ENCODE results near the gene IFITM10. TPM values are rescaled to one million over a fixed set of nuclear protein-coding genes. Genes with fewer than 3 reads are reported as not detected.

Gene IFITM10
- total RNA-seq, 2 experiments from 2014 or later: 0.27 to 0.29 TPM

DNA sequence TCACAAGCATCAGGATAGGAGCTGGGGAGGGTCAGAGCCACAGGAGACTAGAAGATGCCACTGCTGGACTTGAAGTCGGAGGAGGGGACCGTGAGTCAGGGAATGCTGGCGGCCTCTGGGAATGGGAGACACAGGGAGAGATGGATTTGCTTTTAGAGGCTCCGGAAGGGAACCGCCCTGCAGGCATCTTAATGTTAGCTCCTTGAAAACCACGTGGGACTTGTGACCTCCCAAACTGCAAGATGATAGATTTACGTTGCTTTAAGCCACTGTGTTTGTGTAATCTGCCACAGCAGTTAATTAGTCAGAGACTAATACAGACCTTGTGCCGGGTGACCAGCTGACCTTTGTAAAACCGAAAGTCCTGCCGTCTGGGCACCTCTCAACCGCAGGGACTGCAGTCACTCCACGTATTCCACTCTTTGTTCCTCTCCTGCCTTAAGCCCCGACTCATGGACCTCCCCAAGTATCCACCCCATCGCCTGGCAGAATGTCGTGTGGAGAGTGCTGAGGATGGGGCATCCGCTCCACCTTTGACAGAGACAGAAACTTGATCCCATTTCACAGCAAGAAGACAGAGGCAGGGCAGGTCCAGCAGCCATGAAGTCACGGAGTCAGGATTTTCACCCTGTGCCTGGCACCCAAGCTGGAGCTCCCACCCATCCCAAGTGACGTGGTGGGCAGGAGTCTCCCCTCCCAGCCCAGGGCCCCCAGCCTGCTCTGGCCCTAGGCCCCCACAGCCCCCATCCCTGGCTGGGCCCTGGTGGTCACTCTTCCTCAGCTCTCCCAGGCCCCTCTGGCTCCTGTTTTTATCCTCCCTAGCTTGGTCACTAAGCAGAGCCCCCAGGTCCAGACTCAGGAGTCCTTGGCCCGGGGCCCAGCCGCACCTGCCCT lies 32.7 kb upstream of the IFITM10 start:
- no peak for DNase-seq
- Mint-ChIP-seq H3K27me3 (peaks cover 2% of the 10 kb centered on the region), H3K27ac (no peak overlapping the region), H3K9me3 (no peaks in the 10 kb centered on the region), H3K4me3 (no peak overlapping the region), H3K4me1 (ENCODE audit: low read depth) (no peaks in the 10 kb centered on the region), H3K36me3 (no peaks in the 10 kb centered on the region)
- POLR2A ChIA-PET: no interaction called here
- CTCF ChIA-PET: no interaction called here
- intact Hi-C loops (cut with micrococcal nuclease): no loop called here

DNA sequence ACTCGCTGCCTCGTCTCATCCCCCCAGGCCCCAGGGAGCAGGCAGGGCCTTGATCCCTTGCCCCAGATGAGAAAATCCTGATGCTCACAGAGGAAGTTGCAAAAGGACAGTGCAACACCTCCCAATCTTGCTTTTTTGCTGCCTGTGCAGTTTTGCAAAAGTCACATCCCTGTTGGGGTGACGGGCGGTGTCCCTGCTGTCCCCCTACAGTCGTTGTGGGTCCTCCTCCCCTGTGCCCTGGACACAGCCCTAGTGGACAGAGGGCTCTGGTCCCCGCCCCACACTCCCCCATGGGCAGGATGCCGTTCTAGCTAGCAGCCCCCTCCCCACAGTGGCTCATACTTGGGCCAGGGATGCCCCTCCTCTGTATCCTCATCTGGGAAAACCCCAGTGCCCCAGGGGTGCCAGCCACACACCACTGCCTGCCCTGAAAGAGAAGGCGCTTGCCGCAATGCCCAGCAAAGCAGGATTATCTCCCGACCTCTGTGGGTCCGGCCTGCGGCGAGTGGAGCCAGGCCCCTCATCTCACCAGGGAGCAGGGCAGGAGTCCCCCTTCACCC lies 31.7 kb upstream of the IFITM10 start:
- Mint-ChIP-seq H3K9me3 (no peaks in the 10 kb centered on the region), H3K27me3 (peaks cover 2% of the 10 kb centered on the region), H3K36me3 (no peaks in the 10 kb centered on the region), H3K4me1 (ENCODE audit: low read depth) (no peaks in the 10 kb centered on the region), H3K27ac (no peak overlapping the region), H3K4me3 (no peak overlapping the region)
- ChIA-PET POLR2A (no interaction called here), CTCF (no interaction called here)
- intact Hi-C loops (cut with micrococcal nuclease): no loop called here
- DNase-seq: no peak

DNA sequence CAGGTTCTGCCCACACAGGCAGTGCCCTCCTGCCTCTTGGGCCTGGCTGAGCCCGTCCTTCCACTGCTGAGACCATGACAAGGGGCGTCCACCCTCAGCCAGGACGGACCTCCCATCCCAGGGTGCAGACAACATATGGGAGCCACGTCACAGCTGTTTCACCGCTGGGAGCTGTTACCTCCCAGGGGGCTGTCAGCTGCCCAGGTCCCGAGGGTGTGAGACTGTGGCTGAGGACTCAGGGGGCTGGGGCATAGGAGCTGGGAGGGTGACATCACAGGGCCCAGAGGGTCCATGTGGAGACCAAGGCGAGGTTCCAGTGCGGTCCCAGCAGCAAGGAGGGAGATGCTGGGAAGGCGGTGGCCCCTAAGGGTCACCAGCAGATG lies 31.2 kb upstream of the IFITM10 start:
- H3K9me3 Mint-ChIP-seq: no peaks in the 10 kb centered on the region
- H3K4me1 Mint-ChIP-seq (ENCODE audit: low read depth): no peaks in the 10 kb centered on the region
- POLR2A ChIA-PET: no interaction called here
- no peak for DNase-seq
- no peak overlapping the region for H3K27ac Mint-ChIP-seq
- H3K27me3 Mint-ChIP-seq: peaks cover 2% of the 10 kb centered on the region
- intact Hi-C loops (cut with micrococcal nuclease): no loop called here
- H3K4me3 Mint-ChIP-seq: no peak overlapping the region
- H3K36me3 Mint-ChIP-seq: no peaks in the 10 kb centered on the region
- CTCF ChIA-PET: interaction anchor here (1.3 kb wide), 1 partner anchor 18 kb away, joined by 3 read pairs; the partner anchor contains the start of gene CTSD

DNA sequence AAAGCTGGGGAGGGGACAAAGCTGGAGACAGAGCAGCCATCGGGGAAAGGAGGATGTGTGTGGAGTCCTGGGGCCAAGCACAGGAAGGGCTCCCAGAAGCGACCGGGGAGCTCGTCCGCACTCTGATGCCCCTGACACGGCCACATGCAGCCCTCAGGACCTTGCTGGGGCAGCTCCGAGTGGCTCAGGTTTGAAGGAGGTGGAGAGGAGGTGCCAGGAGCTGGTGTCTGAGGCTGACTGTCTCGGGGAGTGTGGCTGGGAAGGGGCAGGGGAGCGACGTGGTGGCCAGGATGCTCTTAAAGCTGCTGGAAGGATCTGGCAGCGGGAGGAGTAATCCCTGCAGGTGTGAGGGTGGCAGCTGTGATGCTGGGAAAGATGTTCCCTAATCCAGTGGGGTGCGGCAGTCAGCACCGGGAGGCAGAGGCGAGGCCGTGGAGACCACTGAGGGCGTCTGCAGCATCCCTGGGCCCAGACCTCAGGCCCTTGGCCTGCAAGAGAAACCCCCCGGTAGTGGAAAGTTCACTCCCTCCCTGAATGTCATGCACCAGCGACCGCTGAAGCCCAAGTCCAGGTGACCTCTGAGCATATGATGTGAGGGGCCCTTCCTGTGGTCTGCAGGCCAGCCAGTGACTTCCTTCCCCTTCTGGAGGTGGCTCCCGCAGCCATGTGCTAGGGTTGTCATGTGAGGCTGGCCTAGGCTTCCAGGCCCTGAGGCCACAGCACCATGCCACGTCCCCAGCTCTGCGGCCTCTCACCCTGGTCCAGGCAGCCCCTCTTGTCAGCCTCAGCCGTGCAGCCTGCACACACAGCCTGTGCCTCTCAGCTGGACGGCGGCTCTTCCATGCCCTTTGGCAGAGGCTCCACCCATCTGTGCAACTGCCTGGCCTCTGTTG lies 30.6 kb upstream of the IFITM10 start:
- Mint-ChIP-seq H3K9me3 (no peaks in the 10 kb centered on the region), H3K27ac (no peak overlapping the region), H3K27me3 (peaks cover 2% of the 10 kb centered on the region), H3K4me3 (no peak overlapping the region), H3K4me1 (ENCODE audit: low read depth) (no peaks in the 10 kb centered on the region), H3K36me3 (no peaks in the 10 kb centered on the region)
- intact Hi-C loops (cut with micrococcal nuclease): no loop called here
- ChIA-PET CTCF (interaction anchor here (1.3 kb wide), 1 partner anchor 17 kb away, joined by 3 read pairs; the partner anchor contains the start of gene CTSD), POLR2A (no interaction called here)
- DNase-seq: no peak

DNA sequence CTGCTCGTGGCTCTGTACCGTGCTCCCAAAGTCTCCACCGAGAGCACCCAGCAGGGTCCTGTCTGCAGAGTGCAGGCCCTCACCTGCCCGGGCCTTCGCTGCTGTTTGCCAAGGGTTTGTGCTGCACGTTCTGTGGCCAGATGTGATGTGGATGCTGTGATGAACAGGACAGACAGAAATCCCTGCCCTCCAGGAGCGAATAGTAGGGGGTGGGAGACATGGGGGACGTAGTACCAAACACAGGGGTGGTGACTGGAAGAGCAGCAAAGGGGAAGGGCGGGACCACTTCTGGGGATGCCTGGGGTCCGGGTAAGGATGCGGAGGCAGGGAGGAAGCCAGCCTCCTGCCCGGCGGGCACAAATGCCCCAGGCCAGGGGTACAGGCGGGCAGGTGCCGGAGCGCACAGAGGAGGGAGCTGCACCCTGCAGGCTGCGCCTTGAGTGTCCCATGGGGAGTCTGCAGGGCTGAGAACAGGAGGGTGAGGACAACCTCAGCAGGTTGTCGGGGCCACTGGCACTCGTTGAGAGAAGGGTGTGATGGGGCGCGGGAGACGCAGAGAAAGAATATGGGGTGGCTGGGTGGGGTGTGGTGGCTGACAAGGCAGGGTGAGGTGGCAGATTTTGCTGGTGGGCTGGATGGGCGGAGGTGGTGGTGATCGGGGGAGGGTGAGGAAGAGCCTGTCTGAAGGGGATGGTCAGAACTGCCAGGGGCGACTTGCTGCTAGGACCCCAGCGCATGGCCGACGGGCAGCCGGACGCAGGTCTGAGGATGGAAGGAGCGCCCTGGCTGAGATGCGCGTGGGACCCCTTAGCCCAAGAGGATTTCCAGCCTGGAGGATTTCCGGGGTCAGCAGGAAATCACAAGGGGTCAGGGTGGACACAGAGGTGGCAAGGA lies 29.7 kb upstream of the IFITM10 start:
- Mint-ChIP-seq H3K4me1 (ENCODE audit: low read depth) (no peaks in the 10 kb centered on the region), H3K27me3 (peaks cover 2% of the 10 kb centered on the region), H3K27ac (no peak overlapping the region), H3K9me3 (no peaks in the 10 kb centered on the region), H3K4me3 (no peak overlapping the region), H3K36me3 (no peaks in the 10 kb centered on the region)
- CTCF ChIA-PET: interaction anchor here (1.3 kb wide), 1 partner anchor 16 kb away, joined by 3 read pairs; the partner anchor contains the start of gene CTSD
- no peak for DNase-seq
- intact Hi-C loops (cut with micrococcal nuclease): no loop called here
- POLR2A ChIA-PET: no interaction called here

DNA sequence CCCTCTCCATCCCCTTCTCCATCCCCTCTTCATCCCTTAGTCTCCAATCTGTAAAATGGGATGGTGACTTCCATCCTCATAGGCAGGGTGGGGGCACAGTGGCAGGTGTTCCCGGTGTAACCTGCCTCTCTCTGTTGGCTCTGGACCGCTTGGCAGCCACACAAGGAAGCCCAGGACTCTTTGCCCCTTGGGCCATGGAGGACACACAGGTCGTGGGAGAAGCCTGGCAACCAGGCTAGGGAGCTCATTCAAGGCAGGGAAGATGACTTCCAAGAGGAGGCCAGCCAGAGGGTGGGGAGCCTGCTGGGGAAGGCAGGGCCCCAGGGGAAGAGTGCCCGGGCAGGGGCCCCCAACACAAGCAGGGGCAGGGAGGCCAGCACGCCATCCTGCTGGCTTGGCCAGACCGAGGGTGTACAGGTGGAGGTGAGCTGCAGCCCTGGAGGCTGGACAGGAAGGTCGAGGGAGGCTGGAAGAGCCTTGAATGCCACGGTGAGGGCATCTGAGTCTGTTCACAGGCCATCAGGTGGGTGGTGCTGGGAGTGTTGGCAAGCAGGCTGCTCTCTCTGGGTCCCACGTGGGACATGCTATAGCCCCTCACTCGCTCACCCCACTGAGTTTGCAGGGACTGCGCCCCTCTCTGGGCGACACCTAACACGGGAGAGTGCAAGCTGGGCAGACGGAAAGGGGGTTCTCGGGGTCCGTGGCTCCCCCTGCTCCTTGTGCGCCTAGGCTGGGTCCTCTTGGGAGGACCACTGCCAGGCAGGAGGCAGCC lies 28.8 kb upstream of the IFITM10 start:
- Mint-ChIP-seq H3K27ac (no peak overlapping the region), H3K27me3 (peaks cover 2% of the 10 kb centered on the region), H3K36me3 (no peaks in the 10 kb centered on the region), H3K4me3 (no peak overlapping the region), H3K9me3 (no peaks in the 10 kb centered on the region), H3K4me1 (ENCODE audit: low read depth) (no peaks in the 10 kb centered on the region)
- CTCF ChIA-PET: interaction anchor here (0.6 kb wide), 2 partner anchors 55 to 662 kb away, joined by 3 read pairs; no protein-coding TSS in a partner anchor
- intact Hi-C loops (cut with micrococcal nuclease): no loop called here
- no peak for DNase-seq
- POLR2A ChIA-PET: no interaction called here

DNA sequence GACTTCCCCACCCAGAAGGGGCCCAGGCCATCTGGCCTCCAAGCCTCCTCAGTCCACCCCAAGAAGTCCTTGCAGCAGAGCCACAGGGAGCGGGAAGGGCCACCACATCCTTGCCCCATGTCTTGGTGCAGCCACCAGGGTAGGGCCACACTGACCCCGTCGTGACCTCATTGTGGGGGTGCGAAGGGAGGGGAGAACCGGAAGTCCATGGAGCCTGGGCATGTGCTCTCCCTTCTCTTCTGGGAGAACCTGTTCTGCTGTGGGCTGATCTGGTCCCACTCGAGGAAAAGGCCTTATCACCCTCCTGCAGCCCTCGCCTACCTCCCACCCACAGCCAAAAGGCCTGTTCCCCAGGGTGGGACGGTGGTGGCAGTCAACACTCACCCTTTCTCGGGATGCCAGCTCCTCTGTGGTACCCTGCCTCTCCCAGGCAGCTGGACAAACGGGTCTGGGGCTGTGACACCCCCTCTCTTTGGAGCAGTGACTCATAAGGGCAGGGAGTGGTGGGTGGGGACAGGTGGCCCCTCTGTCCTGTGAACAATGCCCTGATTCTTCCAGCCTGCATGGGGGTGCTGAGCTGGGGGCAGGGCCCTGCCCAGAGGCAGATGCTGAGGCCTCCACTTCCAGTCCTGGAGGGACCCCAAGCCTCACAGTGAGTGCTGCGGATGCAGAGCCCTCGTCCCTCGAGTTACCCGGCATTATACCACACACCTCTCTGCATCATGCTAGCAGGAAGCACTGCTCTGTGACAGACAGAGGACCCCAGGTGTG lies 27.9 kb upstream of the IFITM10 start:
- DNase-seq: no peak
- Mint-ChIP-seq H3K4me1 (ENCODE audit: low read depth) (peaks cover 3% of the 10 kb centered on the region), H3K36me3 (no peaks in the 10 kb centered on the region), H3K27me3 (peaks cover 2% of the 10 kb centered on the region), H3K4me3 (no peak overlapping the region), H3K9me3 (no peaks in the 10 kb centered on the region), H3K27ac (no peak overlapping the region)
- CTCF ChIA-PET: interaction anchor here (0.6 to 1.2 kb wide), 2 partner anchors 58 to 663 kb away, joined by 3 to 4 read pairs; no protein-coding TSS in a partner anchor
- POLR2A ChIA-PET: no interaction called here
- intact Hi-C loops (cut with micrococcal nuclease): no loop called here

DNA sequence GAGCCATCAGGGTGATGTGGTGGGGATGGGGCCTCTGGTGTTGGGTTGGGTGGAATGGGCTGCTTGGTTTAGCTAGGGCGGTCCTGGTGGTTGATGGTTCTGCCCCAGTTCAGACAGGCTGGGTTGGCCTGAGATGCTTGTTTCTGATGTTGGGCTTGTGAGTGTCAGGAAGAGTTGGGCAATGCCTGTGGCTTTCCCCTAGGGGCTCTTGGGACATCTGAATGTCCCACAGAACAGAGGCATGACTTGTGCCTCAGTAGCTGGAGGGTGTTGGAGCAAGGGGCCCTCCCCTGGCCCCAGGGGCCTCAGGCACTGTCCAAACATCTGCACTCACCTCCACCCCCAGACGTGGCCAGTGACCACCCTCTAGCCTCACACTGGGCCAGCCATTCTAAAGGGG lies 27.3 kb upstream of the IFITM10 start:
- Mint-ChIP-seq H3K9me3 (no peaks in the 10 kb centered on the region), H3K4me1 (ENCODE audit: low read depth) (peaks cover 6% of the 10 kb centered on the region), H3K27ac (no peak overlapping the region), H3K4me3 (no peak overlapping the region), H3K27me3 (peaks cover 2% of the 10 kb centered on the region), H3K36me3 (no peaks in the 10 kb centered on the region)
- CTCF ChIA-PET: interaction anchor here (1.2 kb wide), 1 partner anchor 59 kb away, joined by 4 read pairs; no protein-coding TSS in a partner anchor
- no peak for DNase-seq
- POLR2A ChIA-PET: no interaction called here
- intact Hi-C loops (cut with micrococcal nuclease): no loop called here

DNA sequence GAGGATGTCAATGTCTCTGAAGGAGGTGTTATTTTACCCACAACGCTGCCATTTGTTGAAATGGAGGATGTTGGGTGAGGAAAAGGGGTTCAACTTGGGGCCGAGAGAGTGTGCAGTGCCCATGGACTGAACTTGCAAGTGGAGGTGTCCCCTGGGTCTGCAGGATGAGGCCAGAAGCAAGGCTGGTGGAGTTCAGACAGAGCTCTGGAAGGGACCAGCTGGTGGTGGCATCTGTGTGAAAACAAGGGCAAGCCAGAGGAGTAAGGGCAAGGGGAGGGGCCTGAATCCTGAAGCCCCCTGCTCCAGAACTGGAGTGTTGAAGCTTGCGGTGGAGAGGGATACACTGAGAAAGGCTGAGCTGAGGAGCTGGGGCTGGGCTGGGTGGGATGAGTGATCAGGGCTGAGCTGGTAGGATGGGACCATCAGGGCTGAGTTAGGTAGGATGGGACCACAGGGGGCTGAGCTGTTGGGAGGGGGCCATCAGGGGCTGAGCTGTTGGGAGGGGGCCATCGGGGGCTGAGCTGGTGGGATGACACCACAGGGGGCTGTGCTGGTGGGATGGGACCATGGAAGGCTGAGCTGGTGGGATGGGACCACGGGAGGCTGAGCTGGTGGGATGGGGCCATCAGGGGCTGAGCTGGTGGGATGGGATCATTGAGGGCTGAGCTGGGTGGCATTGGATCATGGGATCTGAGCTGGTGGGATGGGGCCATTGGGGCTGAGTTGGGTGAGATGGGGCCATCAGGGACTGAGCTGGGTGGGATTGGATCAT lies 26.7 kb upstream of the IFITM10 start:
- Mint-ChIP-seq H3K9me3 (no peaks in the 10 kb centered on the region), H3K4me1 (ENCODE audit: low read depth) (peaks cover 12% of the 10 kb centered on the region), H3K36me3 (no peaks in the 10 kb centered on the region), H3K27ac (no peak overlapping the region), H3K27me3 (peaks cover 2% of the 10 kb centered on the region), H3K4me3 (no peak overlapping the region)
- no peak for DNase-seq
- ChIA-PET POLR2A (no interaction called here), CTCF (interaction anchor here (1.2 kb wide), 1 partner anchor 59 kb away, joined by 4 read pairs; no protein-coding TSS in a partner anchor)
- intact Hi-C loops (cut with micrococcal nuclease): no loop called here

DNA sequence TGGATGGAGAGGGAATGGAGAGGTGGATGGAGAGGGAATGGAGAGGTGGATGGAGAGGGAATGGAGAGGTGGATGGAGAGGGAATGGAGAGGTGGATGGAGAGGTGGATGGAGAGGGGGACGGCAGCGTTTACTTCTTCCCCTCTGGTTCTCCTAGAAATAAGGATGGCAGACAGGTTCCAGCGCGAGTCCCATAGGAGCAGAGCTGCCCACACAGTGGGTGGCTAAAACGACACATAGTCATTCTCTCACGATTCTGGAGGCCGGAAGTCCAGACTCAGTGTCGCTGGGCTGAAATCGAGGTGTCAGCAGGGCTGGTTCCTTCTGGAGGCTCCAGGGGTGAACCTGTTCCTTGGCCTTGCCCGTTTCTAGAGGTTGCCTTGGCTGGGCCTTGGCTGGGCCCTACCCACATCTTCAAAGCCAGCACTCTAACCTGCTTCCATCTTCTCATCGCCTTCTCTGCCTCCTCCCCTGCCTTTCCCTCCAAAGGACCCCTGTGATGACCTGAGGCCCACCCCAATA lies 26.0 kb upstream of the IFITM10 start:
- POLR2A ChIA-PET: no interaction called here
- no peak for DNase-seq
- H3K36me3 Mint-ChIP-seq: no peaks in the 10 kb centered on the region

More for the DNA sequence above, 26.0 kb upstream of the IFITM10 start:
- no peak overlapping the region for H3K4me3 Mint-ChIP-seq
- H3K27ac Mint-ChIP-seq: no peak overlapping the region
- H3K4me1 Mint-ChIP-seq (ENCODE audit: low read depth): peaks cover 16% of the 10 kb centered on the region
- intact Hi-C loops (cut with micrococcal nuclease): no loop called here
- CTCF ChIA-PET: no interaction called here
- H3K27me3 Mint-ChIP-seq: peaks cover 2% of the 10 kb centered on the region
- H3K9me3 Mint-ChIP-seq: no peaks in the 10 kb centered on the region
